ENCODE results near the gene DCAF4L1.

DNA sequence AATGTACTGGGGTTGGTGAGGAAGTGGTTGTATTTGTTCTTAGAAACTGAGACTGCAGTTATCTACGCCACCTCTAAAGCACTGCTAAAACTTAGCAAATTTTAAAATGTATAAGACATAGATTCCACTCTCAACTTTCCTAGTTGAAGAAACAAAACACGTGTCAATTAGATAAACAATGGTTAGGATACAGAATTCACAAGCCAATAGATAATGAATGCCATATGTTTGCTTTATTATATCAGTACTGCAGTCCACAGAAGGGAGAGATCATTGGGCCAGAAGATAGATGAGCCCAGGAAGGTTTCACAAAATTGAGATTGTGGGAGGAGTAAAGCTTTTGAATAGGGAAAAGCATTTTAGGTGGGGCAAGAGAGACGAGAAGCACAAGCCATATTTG, 32.0 kb upstream of the DCAF4L1 start:
- TF ChIP-seq BHLHE40 (IDR thresholded peaks at IDR 0.05; ENCODE audit: low read depth, low read length) (no peak), RCOR1 (IDR thresholded peaks at IDR 0.05; ENCODE audit: insufficient replicate concordance, low read length) (no peak), FOS (IDR thresholded peaks at IDR 0.05; ENCODE audit: low read depth, low read length) (no peak), USF2 (IDR thresholded peaks at IDR 0.05; ENCODE audit: low read depth, low read length) (no peak)
- TF ChIP-seq, protein P1, sequence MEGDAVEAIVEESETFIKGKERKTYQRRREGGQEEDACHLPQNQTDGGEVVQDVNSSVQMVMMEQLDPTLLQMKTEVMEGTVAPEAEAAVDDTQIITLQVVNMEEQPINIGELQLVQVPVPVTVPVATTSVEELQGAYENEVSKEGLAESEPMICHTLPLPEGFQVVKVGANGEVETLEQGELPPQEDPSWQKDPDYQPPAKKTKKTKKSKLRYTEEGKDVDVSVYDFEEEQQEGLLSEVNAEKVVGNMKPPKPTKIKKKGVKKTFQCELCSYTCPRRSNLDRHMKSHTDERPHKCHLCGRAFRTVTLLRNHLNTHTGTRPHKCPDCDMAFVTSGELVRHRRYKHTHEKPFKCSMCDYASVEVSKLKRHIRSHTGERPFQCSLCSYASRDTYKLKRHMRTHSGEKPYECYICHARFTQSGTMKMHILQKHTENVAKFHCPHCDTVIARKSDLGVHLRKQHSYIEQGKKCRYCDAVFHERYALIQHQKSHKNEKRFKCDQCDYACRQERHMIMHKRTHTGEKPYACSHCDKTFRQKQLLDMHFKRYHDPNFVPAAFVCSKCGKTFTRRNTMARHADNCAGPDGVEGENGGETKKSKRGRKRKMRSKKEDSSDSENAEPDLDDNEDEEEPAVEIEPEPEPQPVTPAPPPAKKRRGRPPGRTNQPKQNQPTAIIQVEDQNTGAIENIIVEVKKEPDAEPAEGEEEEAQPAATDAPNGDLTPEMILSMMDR (conservative IDR thresholded peaks at IDR 0.05; ENCODE audit: low read depth, low read length) = no peak

All from IMR-90 (cell line).